Upper lobe of left lung (tissue), 6 donors: ENCODE data around the gene ST8SIA2. TPM values are rescaled to one million over a fixed set of nuclear protein-coding genes. Genes with fewer than 3 reads are reported as not detected.

Experiments
- ATAC-seq, 2 donors: fragments of 200-7000 bp; cut with Tn5 transposase; one replicate each; pipeline ENCODE4 v1.9.1; 2022; ENCODE audit warnings: mild to moderate bottlenecking in 2 of 2, moderate library complexity in 2 of 2; ENCODE audit not compliant: low FRiP score in 2 of 2
- DNase-seq, 2 donors: peaks; one replicate each; pipeline ENCODE4 v3.0.0-alpha.2; 2019 to 2020
- H3K27ac ChIP-seq, 4 donors: fragments of 200-600 bp; sonication (generic); one replicate each; pipeline ENCODE4 v1.5.1; 2016 to 2019
- H3K27me3 ChIP-seq, 4 donors: fragments of 200-600 bp; sonication (generic); one replicate each; pipeline ENCODE4 v1.5.1; 2017 to 2019
- H3K36me3 ChIP-seq, 4 donors: fragments of 200-600 bp; sonication (generic); one replicate each; pipeline ENCODE4 v1.5.1; 2016 to 2019
- H3K4me1 ChIP-seq, 4 donors: fragments of 200-600 bp; sonication (generic); one replicate each; pipeline ENCODE4 v1.5.1; 2018 to 2019
- H3K4me3 ChIP-seq, 4 donors: fragments of 200-600 bp; sonication (generic); one replicate each; pipeline ENCODE4 v1.5.1; 2017 to 2019; ENCODE audit warnings: mild to moderate bottlenecking in 2 of 4, moderate library complexity in 1 of 4
- H3K9me3 ChIP-seq, 4 donors: fragments of 200-600 bp; sonication (generic); one replicate each; pipeline ENCODE4 v1.5.1; 2018 to 2019
- CTCF ChIP-seq, 6 experiments: fragments of 450-650 bp in 4 of 6; fragments of 200-600 bp in 2 of 6; sonication (generic) in 2 of 6; IDR thresholded peaks; one replicate each; pipeline ENCODE4 v1.5.1; 2016 to 2019; ENCODE audit warnings: antibody characterized with exemption in 6 of 6
- EP300 ChIP-seq, 4 donors: sonication (generic); formaldehyde crosslinking; IDR thresholded peaks; one replicate each; pipeline ENCODE4 v1.5.1; 2017; ENCODE audit warnings: antibody characterized with exemption in 4 of 4, control low read depth in 2 of 4
- POLR2A ChIP-seq, 4 donors: fragments of 450-650 bp; IDR thresholded peaks; one replicate each; pipeline ENCODE4 v1.5.1; 2016 to 2017; ENCODE audit warnings: antibody characterized with exemption in 4 of 4, mild to moderate bottlenecking in 2 of 4
- POLR2AphosphoS5 ChIP-seq, 2 donors: sonication (generic); formaldehyde crosslinking; IDR thresholded peaks; one replicate each; pipeline ENCODE4 v1.5.1; 2017; ENCODE audit warnings: antibody characterized with exemption in 2 of 2
- WGBS, 2 donors: methylation state at CpG; one replicate each; pipeline ENCODE4 v1.1.5; 2017 to 2018; 5-methylcytosine and 5-hydroxymethylcytosine counted together
- small RNA-seq, 4 donors: library from RNA; depleted of rRNA; stranded (forward); fragments of <200 nt; gene quantifications; one replicate each; pipeline ENCODE3, GENCODE V24; 2016
- total RNA-seq, 6 donors: library from RNA; depleted of rRNA in 4 of 6; stranded (reverse); fragments of >200 nt in 4 of 6; gene quantifications; one replicate each; pipeline versions ENCODE4 v1.1.0 to v1.2.1, GENCODE V29; 2016 to 2021
- donor health status: DM: no; HTN: no; CAD: no; lungs with moderate emphysema.
- donor health status: DM: no; HTN: yes; CAD: no; lungs with severe emphysema.

The ST8SIA2 gene
- total RNA-seq, 6 donors from 2014 or later: 0.03 TPM; not detected in 5

- DNase-seq (no peak), ATAC-seq (no peak)
- Histone ChIP-seq H3K4me1 (no peaks in the 10 kb centered on the region), H3K27me3 (no peaks in the 10 kb centered on the region), H3K4me3 (no peak overlapping the region), H3K9me3 (peaks cover 0 to 6% (median 3%) of the 10 kb centered on the region in 4 donors), H3K27ac (no peak overlapping the region), H3K36me3 (no peaks in the 10 kb centered on the region)
- WGBS, 2 donors: 34 to 44% methylated on average over 1 of the region's 1 CpG
- no peak for TF ChIP-seq EP300 (IDR thresholded peaks at IDR 0.05)
- TF ChIP-seq POLR2AphosphoS5 (IDR thresholded peaks at IDR 0.05): no peak
- TF ChIP-seq POLR2A (IDR thresholded peaks at IDR 0.05): no peak
- TF ChIP-seq CTCF (IDR thresholded peaks at IDR 0.05): no peak
Observed at GRCh38 chr15:92505611-92506010, 111.9 kb downstream of the ST8SIA2 start.

GRCh38 chr15:92506506-92506905, 112.8 kb downstream of the ST8SIA2 start:
- H3K36me3 ChIP-seq: no peaks in the 10 kb centered on the region
- H3K4me1 ChIP-seq: no peaks in the 10 kb centered on the region
- H3K27me3 ChIP-seq: no peaks in the 10 kb centered on the region
- H3K27ac ChIP-seq: no peak overlapping the region
- DNase-seq (no peak), ATAC-seq (no peak)
- H3K9me3 ChIP-seq: peaks cover 0 to 6% (median 3%) of the 10 kb centered on the region in 4 donors
- WGBS, 2 donors: 54 to 66% methylated on average over 4 of the region's 4 CpGs
- H3K4me3 ChIP-seq: no peak overlapping the region
- no peak for TF ChIP-seq POLR2A (IDR thresholded peaks at IDR 0.05)
- no peak for TF ChIP-seq EP300 (IDR thresholded peaks at IDR 0.05)
- TF ChIP-seq CTCF (IDR thresholded peaks at IDR 0.05): no peak
- no peak for TF ChIP-seq POLR2AphosphoS5 (IDR thresholded peaks at IDR 0.05)

GRCh38 chr15:92510163-92510882, 116.6 kb downstream of the ST8SIA2 start:
- WGBS, 2 donors: 75 to 87% methylated on average over 4 of the region's 4 CpGs
- no peak for TF ChIP-seq EP300 (IDR thresholded peaks at IDR 0.05)
- TF ChIP-seq POLR2AphosphoS5 (IDR thresholded peaks at IDR 0.05): no peak
- no peak for TF ChIP-seq CTCF (IDR thresholded peaks at IDR 0.05)
- TF ChIP-seq POLR2A (IDR thresholded peaks at IDR 0.05): no peak
- H3K4me1 ChIP-seq: no peaks in the 10 kb centered on the region

More at GRCh38 chr15:92510163-92510882, 116.6 kb downstream of the ST8SIA2 start:
- ATAC-seq: no peak
- Histone ChIP-seq H3K9me3 (peaks cover 0 to 6% (median 3%) of the 10 kb centered on the region in 4 donors), H3K27ac (no peak overlapping the region), H3K27me3 (no peaks in the 10 kb centered on the region), H3K4me3 (no peak overlapping the region), H3K36me3 (no peaks in the 10 kb centered on the region)
- no peak for DNase-seq

Small RNA genes within 50 kb of the gene (small RNA-seq; reads per million reads assigned to genes)
- 0 reads per million in 4 donors for gene RF01233
